Testis (tissue), 2 donors: ENCODE measurements around the gene SMCO2.

Experiments used
- POLR2A ChIP-seq: fragments of 450-650 bp; IDR thresholded peaks from one replicate; pipeline ENCODE4 v1.6.1; 2017; ENCODE audit warnings: antibody characterized with exemption, mild to moderate bottlenecking, moderate library complexity
- TF ChIP-seq, protein P1 (sequence below), 3 experiments: fragments of 450-650 bp in 2 of 3; fragments of 200-600 bp in 1 of 3; sonication (generic) in 1 of 3; IDR thresholded peaks; one replicate each; pipeline ENCODE4 v1.5.1; 2016 to 2019; ENCODE audit warnings: antibody characterized with exemption in 3 of 3, mild to moderate bottlenecking in 2 of 3, moderate library complexity in 1 of 3

DNA sequence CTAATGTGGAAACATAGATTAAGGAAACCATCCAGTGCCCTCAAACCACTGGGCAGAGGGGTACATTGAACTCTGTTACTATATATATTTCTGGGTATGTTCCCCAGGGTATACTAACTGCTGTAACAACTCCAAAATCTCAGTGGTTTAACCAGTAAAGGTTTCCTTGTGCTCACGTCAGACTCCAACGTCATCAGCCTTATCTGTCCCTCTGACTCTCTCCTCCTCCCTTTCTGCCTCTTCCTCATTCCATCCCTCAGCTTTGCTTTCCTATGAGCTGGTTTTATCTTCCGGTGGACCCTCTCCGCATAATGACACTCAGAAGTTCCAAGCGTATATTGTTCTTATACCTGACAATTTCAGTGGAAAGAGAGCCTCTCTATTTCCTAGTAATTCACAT lies 21.2 kb upstream of the SMCO2 start:
- TF ChIP-seq POLR2A, result no peak
- TF ChIP-seq, protein P1, sequence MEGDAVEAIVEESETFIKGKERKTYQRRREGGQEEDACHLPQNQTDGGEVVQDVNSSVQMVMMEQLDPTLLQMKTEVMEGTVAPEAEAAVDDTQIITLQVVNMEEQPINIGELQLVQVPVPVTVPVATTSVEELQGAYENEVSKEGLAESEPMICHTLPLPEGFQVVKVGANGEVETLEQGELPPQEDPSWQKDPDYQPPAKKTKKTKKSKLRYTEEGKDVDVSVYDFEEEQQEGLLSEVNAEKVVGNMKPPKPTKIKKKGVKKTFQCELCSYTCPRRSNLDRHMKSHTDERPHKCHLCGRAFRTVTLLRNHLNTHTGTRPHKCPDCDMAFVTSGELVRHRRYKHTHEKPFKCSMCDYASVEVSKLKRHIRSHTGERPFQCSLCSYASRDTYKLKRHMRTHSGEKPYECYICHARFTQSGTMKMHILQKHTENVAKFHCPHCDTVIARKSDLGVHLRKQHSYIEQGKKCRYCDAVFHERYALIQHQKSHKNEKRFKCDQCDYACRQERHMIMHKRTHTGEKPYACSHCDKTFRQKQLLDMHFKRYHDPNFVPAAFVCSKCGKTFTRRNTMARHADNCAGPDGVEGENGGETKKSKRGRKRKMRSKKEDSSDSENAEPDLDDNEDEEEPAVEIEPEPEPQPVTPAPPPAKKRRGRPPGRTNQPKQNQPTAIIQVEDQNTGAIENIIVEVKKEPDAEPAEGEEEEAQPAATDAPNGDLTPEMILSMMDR (IDR thresholded peaks at IDR 0.05), result no peak
